PC-3 (cell line): ENCODE data around the gene CDC42EP3. TPM values are rescaled to one million over a fixed set of nuclear protein-coding genes. Genes with fewer than 3 reads are reported as not detected.

ENCODE experiments used
- ATAC-seq: fragments of 200-7000 bp; cut with Tn5 transposase; 2 replicates; pipeline ENCODE4 v1.9.1; 2020; ENCODE audit warnings: mild to moderate bottlenecking, moderate library complexity
- BruUV-seq: library from RNA; stranded (reverse); fragments of 400-500 nt; replicated peaks from 2 replicates; lab custom pipeline; 2021; lab: Mats Ljungman, UMichigan
- CTCF ChIA-PET: fragments of 300-600 bp; sonication (Branson Sonifier 250); formaldehyde crosslinking; loops from one replicate; lab custom pipeline; 2022; ENCODE audit warnings: antibody characterized with exemption; lab: Charles Lee
- POLR2A ChIA-PET: fragments of 300-600 bp; sonication (Branson Sonifier 250); formaldehyde crosslinking; loops from one replicate; lab custom pipeline; 2022; ENCODE audit warnings: antibody characterized with exemption; ENCODE audit not compliant: unreplicated experiment; lab: Charles Lee
- DNase-seq: peaks from one replicate; pipeline ENCODE4 v3.0.0-alpha.2; 2015
- H2AFZ ChIP-seq: fragments of 300-600 bp; sonication (generic); 2 replicates; pipeline ENCODE4 v1.6.0; 2016; ENCODE audit warnings: antibody characterized with exemption, low read length
- H3F3A ChIP-seq: fragments of 300-600 bp; sonication (generic); one replicate; pipeline ENCODE4 v1.6.0; 2017; ENCODE audit warnings: antibody characterized with exemption, low read length, control low read depth, mild to moderate bottlenecking; ENCODE audit not compliant: unreplicated experiment
- H3K27ac ChIP-seq: fragments of 300-600 bp; sonication (generic); 2 replicates; pipeline ENCODE4 v1.5.1; 2016; ENCODE audit warnings: mild to moderate bottlenecking, low read length
- H3K27me3 ChIP-seq: fragments of 300-600 bp; sonication (generic); 2 replicates; pipeline ENCODE4 v1.6.1; 2016; ENCODE audit warnings: low read length, mixed read lengths
- H3K36me3 ChIP-seq: fragments of 300-600 bp; sonication (generic); 2 replicates; pipeline ENCODE4 v1.6.1; 2016; ENCODE audit warnings: low read depth, mixed run types, low read length, mixed read lengths
- H3K4me1 ChIP-seq: fragments of 300-600 bp; sonication (generic); 2 replicates; pipeline ENCODE4 v1.5.1; 2016; ENCODE audit warnings: low read length; ENCODE audit not compliant: insufficient read depth
- H3K4me2 ChIP-seq: fragments of 300-600 bp; sonication (generic); 2 replicates; pipeline ENCODE4 v1.6.0; 2016; ENCODE audit warnings: low read length
- H3K4me3 ChIP-seq: fragments of 300-600 bp; sonication (generic); 2 replicates; pipeline ENCODE4 v1.5.1; 2016; ENCODE audit warnings: mild to moderate bottlenecking, low read length, mixed read lengths
- H3K79me2 ChIP-seq: fragments of 300-600 bp; sonication (generic); 2 replicates; pipeline ENCODE4 v1.6.1; 2017; ENCODE audit warnings: low read length, mixed read lengths
- H3K9ac ChIP-seq: fragments of 300-600 bp; sonication (generic); 2 replicates; pipeline ENCODE4 v1.6.0; 2016; ENCODE audit warnings: mild to moderate bottlenecking, low read length
- H3K9me2 ChIP-seq: fragments of 300-600 bp; sonication (generic); replicated peaks from 2 replicates; pipeline ENCODE4 v1.6.1; 2016; ENCODE audit warnings: mixed run types, low read length, mixed read lengths
- H3K9me3 ChIP-seq: fragments of 300-600 bp; sonication (generic); 2 replicates; pipeline ENCODE4 v1.6.1; 2016; ENCODE audit warnings: low read length, mixed read lengths
- H4K20me1 ChIP-seq: fragments of 300-600 bp; sonication (generic); 2 replicates; pipeline ENCODE4 v1.6.1; 2016; ENCODE audit warnings: low read length, mixed read lengths
- EZH2 ChIP-seq: fragments of 300-600 bp; sonication (generic); IDR thresholded peaks from one replicate; pipeline ENCODE4 v1.6.1; 2017; ENCODE audit warnings: antibody characterized with exemption, mild to moderate bottlenecking, low read length; ENCODE audit not compliant: unreplicated experiment
- EZH2phosphoT487 ChIP-seq: fragments of 300-600 bp; sonication (generic); IDR thresholded peaks from 2 replicates; pipeline ENCODE4 v1.6.1; 2018; ENCODE audit warnings: mild to moderate bottlenecking, antibody characterized with exemption, low read length, borderline replicate concordance
- intact Hi-C: fragments of 100-400 bp; cut with micrococcal nuclease; formaldehyde crosslinking; loops from 2 replicates; pipeline ENCODE4 v1.9.0; 2023
- total RNA-seq: library from RNA; depleted of rRNA; stranded (reverse); fragments of >200 nt; gene quantifications from 2 replicates; pipeline ENCODE4 v1.2.3, GENCODE V29; 2014
- TF ChIP-seq, protein P1 (sequence below): fragments of 300-600 bp; sonication (generic); conservative IDR thresholded peaks from 2 replicates; pipeline ENCODE4 v1.5.1; 2017; ENCODE audit warnings: antibody characterized with exemption, low read depth, mild to moderate bottlenecking, low read length

Gene CDC42EP3
- total RNA-seq, 1 experiment from 2014 or later: 28.4 TPM

- intact Hi-C loops: no loop called here
- H3K36me3 ChIP-seq: no peaks in the 10 kb centered on the region
- ChIA-PET POLR2A (no interaction called here), CTCF (no interaction called here)
- no peaks in the 10 kb centered on the region for H3K4me1 ChIP-seq
- no peaks in the 10 kb centered on the region for H3K9me2 ChIP-seq
- no peak overlapping the region for H3K9ac ChIP-seq
- H3K4me3 ChIP-seq: no peak overlapping the region
- no peaks in the 10 kb centered on the region for H3K79me2 ChIP-seq
- ATAC-seq: no peak
- TF ChIP-seq EZH2 (no peak), EZH2phosphoT487 (no peak)
- TF ChIP-seq, protein P1, sequence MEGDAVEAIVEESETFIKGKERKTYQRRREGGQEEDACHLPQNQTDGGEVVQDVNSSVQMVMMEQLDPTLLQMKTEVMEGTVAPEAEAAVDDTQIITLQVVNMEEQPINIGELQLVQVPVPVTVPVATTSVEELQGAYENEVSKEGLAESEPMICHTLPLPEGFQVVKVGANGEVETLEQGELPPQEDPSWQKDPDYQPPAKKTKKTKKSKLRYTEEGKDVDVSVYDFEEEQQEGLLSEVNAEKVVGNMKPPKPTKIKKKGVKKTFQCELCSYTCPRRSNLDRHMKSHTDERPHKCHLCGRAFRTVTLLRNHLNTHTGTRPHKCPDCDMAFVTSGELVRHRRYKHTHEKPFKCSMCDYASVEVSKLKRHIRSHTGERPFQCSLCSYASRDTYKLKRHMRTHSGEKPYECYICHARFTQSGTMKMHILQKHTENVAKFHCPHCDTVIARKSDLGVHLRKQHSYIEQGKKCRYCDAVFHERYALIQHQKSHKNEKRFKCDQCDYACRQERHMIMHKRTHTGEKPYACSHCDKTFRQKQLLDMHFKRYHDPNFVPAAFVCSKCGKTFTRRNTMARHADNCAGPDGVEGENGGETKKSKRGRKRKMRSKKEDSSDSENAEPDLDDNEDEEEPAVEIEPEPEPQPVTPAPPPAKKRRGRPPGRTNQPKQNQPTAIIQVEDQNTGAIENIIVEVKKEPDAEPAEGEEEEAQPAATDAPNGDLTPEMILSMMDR: no peak
- H3K27me3 ChIP-seq: no peaks in the 10 kb centered on the region
- no TSS peak for BruUV-seq
- no peak overlapping the region for H3K27ac ChIP-seq
- no peaks in the 10 kb centered on the region for H3F3A ChIP-seq
- H4K20me1 ChIP-seq: no peaks in the 10 kb centered on the region
- no peaks in the 10 kb centered on the region for H3K9me3 ChIP-seq
- no peak overlapping the region for H3K4me2 ChIP-seq
- peak; percentile 10 for DNase-seq
- no peak overlapping the region for H2AFZ ChIP-seq
Measured at GRCh38 chr2:37705191-37705590, 33.7 kb upstream of the CDC42EP3 start.

DNA sequence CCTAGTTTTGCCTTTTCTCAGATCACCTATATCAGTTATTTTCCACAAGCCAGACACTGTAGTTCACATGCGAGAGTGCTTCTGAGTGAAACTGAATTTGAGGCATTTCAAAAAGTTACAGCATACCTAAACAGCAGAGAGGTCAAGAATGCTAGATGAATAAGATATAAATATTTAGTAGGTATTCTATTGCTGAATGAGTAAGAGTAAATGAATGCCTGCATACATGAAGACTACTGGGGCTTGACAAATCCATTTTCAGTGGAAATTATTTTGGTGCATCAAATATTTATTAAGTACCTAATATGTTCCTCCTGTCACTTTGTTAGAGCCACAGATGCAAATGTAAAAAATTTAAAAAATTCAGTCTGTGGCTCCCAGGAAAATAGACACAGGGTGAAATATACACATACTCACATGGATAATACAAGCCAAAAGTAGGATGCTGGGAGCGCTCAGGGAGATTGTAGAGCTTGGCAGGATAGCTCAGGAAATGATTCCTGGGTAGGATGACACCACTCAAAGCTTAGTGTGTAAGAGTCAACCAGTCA lies 27.6 kb upstream of the CDC42EP3 start:
- no TSS peak for BruUV-seq
- no peaks in the 10 kb centered on the region for H3F3A ChIP-seq
- ATAC-seq (peak; percentile 93), DNase-seq (peak; percentile 68)
- peaks cover 19% of the 10 kb centered on the region for H3K4me1 ChIP-seq
- TF ChIP-seq EZH2 (no peak), EZH2phosphoT487 (no peak)
- TF ChIP-seq, protein P1: no peak
- H3K27ac ChIP-seq: 0 out of 2 replicates have a peak overlapping the region, but pooled peaks have one; percentile 11
- H3K9ac ChIP-seq: no peak overlapping the region
- no peaks in the 10 kb centered on the region for H3K36me3 ChIP-seq
- H3K4me2 ChIP-seq: peak overlapping the region; percentile 56
- intact Hi-C loops: no loop called here
- no peaks in the 10 kb centered on the region for H3K9me3 ChIP-seq
- no peaks in the 10 kb centered on the region for H3K9me2 ChIP-seq
- H3K79me2 ChIP-seq: no peaks in the 10 kb centered on the region
- H4K20me1 ChIP-seq: no peaks in the 10 kb centered on the region
- peak overlapping the region; percentile 37 for H2AFZ ChIP-seq
- POLR2A ChIA-PET: interaction anchor here (0.6 kb wide), 2 partner anchors 27 to 49 kb away, joined by 3 read pairs; no protein-coding TSS in a partner anchor
- 0 out of 2 replicates have a peak overlapping the region, but pooled peaks have one; percentile 13 for H3K4me3 ChIP-seq
- CTCF ChIA-PET: no interaction called here
- no peaks in the 10 kb centered on the region for H3K27me3 ChIP-seq

DNA sequence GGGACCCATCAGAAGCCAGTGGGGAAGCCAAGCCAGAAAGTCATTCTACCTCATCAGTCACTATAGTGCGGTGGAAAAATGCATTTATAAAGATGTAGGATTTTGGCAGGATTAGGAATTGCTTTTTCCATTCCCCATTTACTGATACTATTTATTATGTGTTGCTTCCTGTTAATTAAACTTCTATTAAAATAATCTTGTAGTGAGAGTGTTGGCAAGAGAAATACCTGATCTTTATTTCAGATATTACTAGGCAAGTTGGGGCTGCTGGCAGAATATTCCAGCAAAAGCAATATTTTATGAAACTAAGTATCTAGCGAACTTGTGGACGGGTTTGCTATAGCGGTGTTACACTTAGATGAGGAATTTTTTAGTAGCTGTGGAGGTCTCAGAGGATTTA lies 23.9 kb upstream of the CDC42EP3 start:
- POLR2A ChIA-PET: no interaction called here
- Histone ChIP-seq H3K4me1 (peaks cover 19% of the 10 kb centered on the region), H3K4me2 (no peak overlapping the region), H3K27ac (no peak overlapping the region), H3K36me3 (no peaks in the 10 kb centered on the region), H3F3A (no peaks in the 10 kb centered on the region), H3K4me3 (no peak overlapping the region), H3K27me3 (no peaks in the 10 kb centered on the region), H3K9ac (no peak overlapping the region), H4K20me1 (no peaks in the 10 kb centered on the region), H2AFZ (no peak overlapping the region), H3K9me2 (no peaks in the 10 kb centered on the region), H3K9me3 (no peaks in the 10 kb centered on the region), H3K79me2 (no peaks in the 10 kb centered on the region)
- intact Hi-C loops: no loop called here
- no peak for TF ChIP-seq EZH2phosphoT487
- TF ChIP-seq, protein P1: no peak
- no peak for TF ChIP-seq EZH2
- CTCF ChIA-PET: no interaction called here
- ATAC-seq (no peak), DNase-seq (no peak)
- BruUV-seq: no TSS peak
